ENCODE measurements around the gene SPOCK2.
"Not testable (repeated sequence)": the region's sequence is repeated elsewhere in the genome, so short reads cannot be mapped to it uniquely, and the experiment has no call there.

SPOCK2 gene

GRCh38 chr10:72123616-72124015 is 35.3 kb upstream of the SPOCK2 start:
- H3K4me1 ChIP-seq (ENCODE audit: insufficient read depth, low read length) = no peaks in the 10 kb centered on the region
- H3K27ac ChIP-seq (ENCODE audit: low read depth, low read length) = no peak overlapping the region
- H3K36me3 ChIP-seq (ENCODE audit: insufficient read depth, low read length) = peaks cover 5% of the 10 kb centered on the region
- no peaks in the 10 kb centered on the region for H3K27me3 ChIP-seq (ENCODE audit: control insufficient read depth in 1 of 2, insufficient read depth in 2 of 2, low read length in 2 of 2)
- no peak overlapping the region for H3K9ac ChIP-seq (ENCODE audit: low read length)
- no peaks in the 10 kb centered on the region for H3K9me3 ChIP-seq (ENCODE audit: low read length)
- no peak overlapping the region for H3K4me3 ChIP-seq (ENCODE audit: low read depth in 1 of 2, low read length in 2 of 2)

- H3K9me3 ChIP-seq (ENCODE audit: low read length) = no peaks in the 10 kb centered on the region
- H3K4me1 ChIP-seq (ENCODE audit: insufficient read depth, low read length) = no peaks in the 10 kb centered on the region
- peaks cover 5% of the 10 kb centered on the region for H3K36me3 ChIP-seq (ENCODE audit: insufficient read depth, low read length)
- H3K27ac ChIP-seq (ENCODE audit: low read depth, low read length) = no peak overlapping the region
- H3K9ac ChIP-seq (ENCODE audit: low read length) = no peak overlapping the region
- H3K27me3 ChIP-seq (ENCODE audit: control insufficient read depth in 1 of 2, insufficient read depth in 2 of 2, low read length in 2 of 2) = no peaks in the 10 kb centered on the region
- no peak overlapping the region for H3K4me3 ChIP-seq (ENCODE audit: low read depth in 1 of 2, low read length in 2 of 2)
Observed at GRCh38 chr10:72122221-72122620, 33.9 kb upstream of the SPOCK2 start.

- no peak overlapping the region for H3K9ac ChIP-seq (ENCODE audit: low read length)
- H3K9me3 ChIP-seq (ENCODE audit: low read length) = no peaks in the 10 kb centered on the region
- no peak overlapping the region for H3K4me3 ChIP-seq (ENCODE audit: low read depth in 1 of 2, low read length in 2 of 2)
- H3K4me1 ChIP-seq (ENCODE audit: insufficient read depth, low read length) = no peaks in the 10 kb centered on the region
- H3K36me3 ChIP-seq (ENCODE audit: insufficient read depth, low read length) = peaks cover 5% of the 10 kb centered on the region
- H3K27ac ChIP-seq (ENCODE audit: low read depth, low read length) = no peak overlapping the region
- no peaks in the 10 kb centered on the region for H3K27me3 ChIP-seq (ENCODE audit: control insufficient read depth in 1 of 2, insufficient read depth in 2 of 2, low read length in 2 of 2)
Observed at GRCh38 chr10:72121389-72121788, 33.0 kb upstream of the SPOCK2 start.

- H3K9me3 ChIP-seq (ENCODE audit: low read length) = no peaks in the 10 kb centered on the region
- no peaks in the 10 kb centered on the region for H3K27me3 ChIP-seq (ENCODE audit: control insufficient read depth in 1 of 2, insufficient read depth in 2 of 2, low read length in 2 of 2)
- no peaks in the 10 kb centered on the region for H3K36me3 ChIP-seq (ENCODE audit: insufficient read depth, low read length)
- H3K27ac ChIP-seq (ENCODE audit: low read depth, low read length) = no peak overlapping the region
- H3K4me1 ChIP-seq (ENCODE audit: insufficient read depth, low read length) = no peaks in the 10 kb centered on the region
- no peak overlapping the region for H3K4me3 ChIP-seq (ENCODE audit: low read depth in 1 of 2, low read length in 2 of 2)
- no peak overlapping the region for H3K9ac ChIP-seq (ENCODE audit: low read length)
Observed at GRCh38 chr10:72116372-72116771, 28.0 kb upstream of the SPOCK2 start.

- H3K9me3 ChIP-seq (ENCODE audit: low read length) = no peaks in the 10 kb centered on the region
- no peak overlapping the region for H3K27ac ChIP-seq (ENCODE audit: low read depth, low read length)
- no peaks in the 10 kb centered on the region for H3K36me3 ChIP-seq (ENCODE audit: insufficient read depth, low read length)
- no peaks in the 10 kb centered on the region for H3K27me3 ChIP-seq (ENCODE audit: control insufficient read depth in 1 of 2, insufficient read depth in 2 of 2, low read length in 2 of 2)
- H3K4me1 ChIP-seq (ENCODE audit: insufficient read depth, low read length) = no peaks in the 10 kb centered on the region
- no peak overlapping the region for H3K9ac ChIP-seq (ENCODE audit: low read length)
- no peak overlapping the region for H3K4me3 ChIP-seq (ENCODE audit: low read depth in 1 of 2, low read length in 2 of 2)
Observed at GRCh38 chr10:72114706-72115450, 26.5 kb upstream of the SPOCK2 start.

GRCh38 chr10:72110673-72111401 is 22.5 kb upstream of the SPOCK2 start:
- no peak overlapping the region for H3K4me3 ChIP-seq (ENCODE audit: low read depth in 1 of 2, low read length in 2 of 2)
- H3K36me3 ChIP-seq (ENCODE audit: insufficient read depth, low read length) = no peaks in the 10 kb centered on the region
- no peak overlapping the region for H3K27ac ChIP-seq (ENCODE audit: low read depth, low read length)
- H3K9ac ChIP-seq (ENCODE audit: low read length) = no peak overlapping the region
- H3K4me1 ChIP-seq (ENCODE audit: insufficient read depth, low read length) = no peaks in the 10 kb centered on the region
- H3K27me3 ChIP-seq (ENCODE audit: control insufficient read depth in 1 of 2, insufficient read depth in 2 of 2, low read length in 2 of 2) = no peaks in the 10 kb centered on the region
- no peaks in the 10 kb centered on the region for H3K9me3 ChIP-seq (ENCODE audit: low read length)

GRCh38 chr10:72109636-72110157 is 21.3 kb upstream of the SPOCK2 start:
- H3K36me3 ChIP-seq (ENCODE audit: insufficient read depth, low read length) = no peaks in the 10 kb centered on the region
- no peak overlapping the region for H3K9ac ChIP-seq (ENCODE audit: low read length)
- no peak overlapping the region for H3K4me3 ChIP-seq (ENCODE audit: low read depth in 1 of 2, low read length in 2 of 2)
- H3K4me1 ChIP-seq (ENCODE audit: insufficient read depth, low read length) = no peaks in the 10 kb centered on the region
- no peaks in the 10 kb centered on the region for H3K9me3 ChIP-seq (ENCODE audit: low read length)
- no peak overlapping the region for H3K27ac ChIP-seq (ENCODE audit: low read depth, low read length)
- H3K27me3 ChIP-seq (ENCODE audit: control insufficient read depth in 1 of 2, insufficient read depth in 2 of 2, low read length in 2 of 2) = no peaks in the 10 kb centered on the region

GRCh38 chr10:72108830-72109635 is 20.7 kb upstream of the SPOCK2 start:
- Histone ChIP-seq H3K4me1 (ENCODE audit: insufficient read depth, low read length) (no peaks in the 10 kb centered on the region), H3K27ac (ENCODE audit: low read depth, low read length) (no peak overlapping the region), H3K9ac (ENCODE audit: low read length) (no peak overlapping the region), H3K27me3 (ENCODE audit: control insufficient read depth in 1 of 2, insufficient read depth in 2 of 2, low read length in 2 of 2) (no peaks in the 10 kb centered on the region), H3K4me3 (ENCODE audit: low read depth in 1 of 2, low read length in 2 of 2) (no peak overlapping the region), H3K36me3 (ENCODE audit: insufficient read depth, low read length) (no peaks in the 10 kb centered on the region), H3K9me3 (ENCODE audit: low read length) (no peaks in the 10 kb centered on the region)

GRCh38 chr10:72108004-72108370 is 19.6 kb upstream of the SPOCK2 start:
- not testable (repeated sequence) for H3K27me3 ChIP-seq (ENCODE audit: control insufficient read depth in 1 of 2, insufficient read depth in 2 of 2, low read length in 2 of 2); H3K27ac ChIP-seq (ENCODE audit: low read depth, low read length)

GRCh38 chr10:72107325-72108003 is 19.1 kb upstream of the SPOCK2 start:
- H3K27ac ChIP-seq (ENCODE audit: low read depth, low read length) = no peak overlapping the region
- H3K4me3 ChIP-seq (ENCODE audit: low read depth in 1 of 2, low read length in 2 of 2) = no peak overlapping the region
- no peaks in the 10 kb centered on the region for H3K9me3 ChIP-seq (ENCODE audit: low read length)
- H3K4me1 ChIP-seq (ENCODE audit: insufficient read depth, low read length) = no peaks in the 10 kb centered on the region
- H3K9ac ChIP-seq (ENCODE audit: low read length) = no peak overlapping the region
- H3K36me3 ChIP-seq (ENCODE audit: insufficient read depth, low read length) = no peaks in the 10 kb centered on the region
- no peaks in the 10 kb centered on the region for H3K27me3 ChIP-seq (ENCODE audit: control insufficient read depth in 1 of 2, insufficient read depth in 2 of 2, low read length in 2 of 2)

More at GRCh38 chr10:72108004-72108370, 19.6 kb upstream of the SPOCK2 start:
- not testable (repeated sequence) for H3K9me3 ChIP-seq (ENCODE audit: low read length); H3K4me3 ChIP-seq (ENCODE audit: low read depth in 1 of 2, low read length in 2 of 2); H3K4me1 ChIP-seq (ENCODE audit: insufficient read depth, low read length); H3K36me3 ChIP-seq (ENCODE audit: insufficient read depth, low read length); H3K9ac ChIP-seq (ENCODE audit: low read length)

GRCh38 chr10:72106896-72107295 is 18.5 kb upstream of the SPOCK2 start:
- no peaks in the 10 kb centered on the region for H3K27me3 ChIP-seq (ENCODE audit: control insufficient read depth in 1 of 2, insufficient read depth in 2 of 2, low read length in 2 of 2)
- H3K4me1 ChIP-seq (ENCODE audit: insufficient read depth, low read length) = no peaks in the 10 kb centered on the region
- H3K27ac ChIP-seq (ENCODE audit: low read depth, low read length) = no peak overlapping the region
- H3K36me3 ChIP-seq (ENCODE audit: insufficient read depth, low read length) = peaks cover 2% of the 10 kb centered on the region
- H3K9me3 ChIP-seq (ENCODE audit: low read length) = no peaks in the 10 kb centered on the region
- no peak overlapping the region for H3K4me3 ChIP-seq (ENCODE audit: low read depth in 1 of 2, low read length in 2 of 2)
- no peak overlapping the region for H3K9ac ChIP-seq (ENCODE audit: low read length)
